SU-DHL-6 (cell line): ENCODE measurements around the gene GATA1.

Experiments used
- EZH2phosphoT487 ChIP-seq: fragments of 200-600 bp; sonication (generic), shearing (Covaris generic); conservative IDR thresholded peaks from 2 replicates; pipeline ENCODE4 v1.6.1; 2018; ENCODE audit warnings: mild to moderate bottlenecking, antibody characterized with exemption, low read length, moderate library complexity, mixed read lengths
- TF ChIP-seq, protein P1 (sequence below): fragments of 200-600 bp; sonication (generic); IDR thresholded peaks from one replicate; pipeline ENCODE4 v1.5.1; 2017; ENCODE audit warnings: antibody characterized with exemption, mild to moderate bottlenecking, low read length, moderate library complexity; ENCODE audit not compliant: insufficient read depth, poor library complexity, severe bottlenecking

DNA sequence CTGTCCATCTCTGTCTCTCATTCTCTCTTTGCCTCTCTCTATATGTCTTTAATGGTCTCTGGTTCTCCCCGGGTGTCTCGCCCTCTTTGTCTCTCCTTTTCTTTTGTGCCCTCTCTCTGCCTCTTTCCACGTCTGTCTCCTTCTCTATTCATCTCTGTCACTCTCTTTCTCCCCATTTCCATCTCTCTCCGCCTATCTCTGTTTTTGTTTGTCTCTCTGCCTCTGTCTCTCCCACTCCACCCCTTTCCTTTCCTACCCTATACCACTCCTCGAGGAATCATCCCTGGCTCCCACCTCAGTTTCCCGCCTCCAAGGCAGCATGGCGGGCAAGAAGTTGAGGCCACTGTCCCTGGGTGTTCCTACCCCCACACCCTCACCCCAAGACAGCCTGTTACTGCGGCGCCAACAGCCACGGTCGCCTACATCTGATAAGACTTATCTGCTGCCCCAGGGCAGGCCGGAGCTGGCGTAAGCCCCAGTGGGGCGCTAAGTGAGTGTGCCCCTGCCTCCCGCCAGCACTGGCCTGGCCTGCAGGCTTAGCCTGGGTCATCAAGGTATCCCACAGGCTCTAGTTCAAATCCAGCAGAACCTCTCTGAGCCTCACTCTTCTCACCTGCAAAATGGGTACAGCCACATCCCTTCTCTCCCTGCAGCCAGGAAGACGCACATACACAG lies 713 bp upstream of the GATA1 start:
- TF ChIP-seq, protein P1, sequence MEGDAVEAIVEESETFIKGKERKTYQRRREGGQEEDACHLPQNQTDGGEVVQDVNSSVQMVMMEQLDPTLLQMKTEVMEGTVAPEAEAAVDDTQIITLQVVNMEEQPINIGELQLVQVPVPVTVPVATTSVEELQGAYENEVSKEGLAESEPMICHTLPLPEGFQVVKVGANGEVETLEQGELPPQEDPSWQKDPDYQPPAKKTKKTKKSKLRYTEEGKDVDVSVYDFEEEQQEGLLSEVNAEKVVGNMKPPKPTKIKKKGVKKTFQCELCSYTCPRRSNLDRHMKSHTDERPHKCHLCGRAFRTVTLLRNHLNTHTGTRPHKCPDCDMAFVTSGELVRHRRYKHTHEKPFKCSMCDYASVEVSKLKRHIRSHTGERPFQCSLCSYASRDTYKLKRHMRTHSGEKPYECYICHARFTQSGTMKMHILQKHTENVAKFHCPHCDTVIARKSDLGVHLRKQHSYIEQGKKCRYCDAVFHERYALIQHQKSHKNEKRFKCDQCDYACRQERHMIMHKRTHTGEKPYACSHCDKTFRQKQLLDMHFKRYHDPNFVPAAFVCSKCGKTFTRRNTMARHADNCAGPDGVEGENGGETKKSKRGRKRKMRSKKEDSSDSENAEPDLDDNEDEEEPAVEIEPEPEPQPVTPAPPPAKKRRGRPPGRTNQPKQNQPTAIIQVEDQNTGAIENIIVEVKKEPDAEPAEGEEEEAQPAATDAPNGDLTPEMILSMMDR, result no peak
- TF ChIP-seq EZH2phosphoT487, result no peak
